ENCODE results near the gene SLC27A1.
"Not testable (repeated sequence)": the region's sequence is repeated elsewhere in the genome, so short reads cannot be mapped to it uniquely, and the experiment has no call there.

- TF ChIP-seq CTCF (tag by site-specific recombination; IDR thresholded peaks at IDR 0.05); ZNF112 (tag by site-specific recombination; IDR thresholded peaks at IDR 0.05); ZNF510 (tag by site-specific recombination; IDR thresholded peaks at IDR 0.05; ENCODE audit: insufficient replicate concordance); BCL11B (tag by site-specific recombination; IDR thresholded peaks at IDR 0.05; ENCODE audit: low read depth); ZNF311 (tag by site-specific recombination; IDR thresholded peaks at IDR 0.05; ENCODE audit: borderline replicate concordance); ZNF266 (tag by site-specific recombination; IDR thresholded peaks at IDR 0.05; ENCODE audit: low read depth); ZNF488 (tag by site-specific recombination; IDR thresholded peaks at IDR 0.05); ZNF214 (tag by site-specific recombination; IDR thresholded peaks at IDR 0.05; ENCODE audit: borderline replicate concordance); ZNF513 (tag by site-specific recombination; IDR thresholded peaks at IDR 0.05); ZNF561 (tag by site-specific recombination; IDR thresholded peaks at IDR 0.05; ENCODE audit: borderline replicate concordance): not testable (repeated sequence)
- TF ChIP-seq ZNF362 (tag by site-specific recombination; IDR thresholded peaks at IDR 0.05): peak; percentile 53; the same call in 1 of the 2 replicates
Measured at GRCh38 chr19:17552735-17553134, 82.4 kb downstream of the SLC27A1 start.
